Tibial nerve (tissue), 4 donors: ENCODE results near the gene COX14. TPM values are rescaled to one million over a fixed set of nuclear protein-coding genes. Genes with fewer than 3 reads are reported as not detected.

Experiments used
- DNase-seq, 2 donors: peaks; one replicate each; pipeline ENCODE4 v3.0.0-alpha.2; 2019; ENCODE audit warnings: low spot score in 2 of 2
- H3K27ac ChIP-seq, 4 donors: fragments of 200-600 bp; sonication (generic) in 3 of 4; one replicate each; pipeline ENCODE4 v1.5.1; 2017 to 2019; ENCODE audit warnings: mild to moderate bottlenecking in 1 of 4
- H3K27me3 ChIP-seq, 2 donors: fragments of 200-600 bp; sonication (generic) in 1 of 2; one replicate each; pipeline versions ENCODE4 v1.5.1 to v1.6.0; 2017 to 2019
- H3K36me3 ChIP-seq, 3 donors: fragments of 200-600 bp; sonication (generic); one replicate each; pipeline ENCODE4 v1.5.1; 2018 to 2019
- H3K4me1 ChIP-seq, 4 donors: fragments of 200-600 bp; sonication (generic) in 3 of 4; one replicate each; pipeline ENCODE4 v1.5.1; 2017 to 2019
- H3K4me3 ChIP-seq, 4 donors: fragments of 200-600 bp; sonication (generic) in 3 of 4; one replicate each; pipeline ENCODE4 v1.5.1; 2017 to 2019; ENCODE audit warnings: mild to moderate bottlenecking in 1 of 4, moderate library complexity in 1 of 4
- H3K9me3 ChIP-seq, 4 donors: fragments of 200-600 bp; sonication (generic) in 3 of 4; one replicate each; pipeline ENCODE4 v1.5.1; 2017 to 2019
- CTCF ChIP-seq, 5 experiments: fragments of 200-600 bp in 3 of 5; fragments of 450-650 bp in 2 of 5; sonication (generic) in 3 of 5; IDR thresholded peaks; one replicate each; pipeline ENCODE4 v1.5.1; 2016 to 2019; ENCODE audit warnings: antibody characterized with exemption in 5 of 5, mild to moderate bottlenecking in 3 of 5, moderate library complexity in 2 of 5
- EP300 ChIP-seq, 2 donors: sonication (generic); formaldehyde crosslinking; IDR thresholded peaks; one replicate each; pipeline ENCODE4 v1.6.1; 2017; ENCODE audit warnings: antibody characterized with exemption in 2 of 2, mild to moderate bottlenecking in 1 of 2
- POLR2A ChIP-seq, 2 donors: fragments of 450-650 bp; IDR thresholded peaks; one replicate each; pipeline ENCODE4 v1.6.1; 2017; ENCODE audit warnings: antibody characterized with exemption in 2 of 2, mild to moderate bottlenecking in 2 of 2, moderate library complexity in 2 of 2
- WGBS, 2 donors: methylation state at CpG; one replicate each; pipeline ENCODE4 v1.1.5; 2018; 5-methylcytosine and 5-hydroxymethylcytosine counted together
- total RNA-seq, 4 donors: library from RNA; depleted of rRNA; stranded (reverse); fragments of >200 nt; gene quantifications; one replicate each; pipeline ENCODE4 v1.1.0, GENCODE V29; 2016

Gene COX14
- total RNA-seq, 4 donors from 2014 or later, result 35.8 to 91.5 (median 55.2) TPM

DNA sequence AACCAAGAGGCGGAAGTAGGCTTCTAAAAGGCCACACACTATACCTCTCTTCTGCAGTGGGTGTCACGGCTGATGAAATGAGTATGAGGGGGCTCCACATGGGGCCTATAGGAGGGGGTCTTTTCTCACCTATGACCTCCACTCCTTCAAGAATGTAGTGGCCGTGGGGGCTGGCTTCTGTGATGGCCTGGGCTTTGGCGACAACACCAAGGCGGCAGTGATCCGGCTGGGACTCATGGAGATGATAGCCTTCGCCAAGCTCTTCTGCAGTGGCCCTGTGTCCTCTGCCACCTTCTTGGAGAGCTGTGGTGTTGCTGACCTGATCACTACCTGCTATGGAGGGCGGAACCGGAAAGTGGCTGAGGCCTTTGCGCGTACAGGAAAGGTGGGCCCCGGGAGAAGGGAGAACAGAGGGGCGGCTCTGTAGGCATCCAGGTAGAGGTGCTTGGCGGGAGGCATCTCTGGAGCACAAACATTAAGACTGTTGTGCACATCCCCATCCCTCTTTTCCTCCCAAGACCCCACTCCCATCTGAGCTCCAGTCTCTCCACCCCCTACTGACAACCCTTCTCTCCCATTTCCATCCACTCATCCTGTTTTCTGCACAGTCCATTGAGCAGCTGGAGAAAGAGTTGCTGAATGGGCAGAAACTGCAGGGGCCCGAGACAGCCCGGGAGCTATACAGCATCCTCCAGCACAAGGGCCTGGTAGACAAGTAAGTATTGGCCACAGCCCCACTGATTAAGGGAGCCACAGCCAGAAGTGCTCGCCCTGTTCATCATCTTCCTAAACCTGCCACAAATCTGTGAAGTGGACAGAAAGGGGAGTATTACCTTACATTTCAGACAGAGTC is 4.4 kb upstream of the COX14 start:
- Histone ChIP-seq H3K36me3 (no peaks in the 10 kb centered on the region), H3K4me1 (peaks cover 0 to 56% (median 35%) of the 10 kb centered on the region in 4 donors), H3K27me3 (no peaks in the 10 kb centered on the region), H3K4me3 (no peak overlapping the region), H3K27ac (no peak overlapping the region), H3K9me3 (no peaks in the 10 kb centered on the region)
- TF ChIP-seq EP300 (IDR thresholded peaks at IDR 0.05), result no peak
- 85 to 92% methylated on average over 17 of the region's 17 CpGs for WGBS, 2 donors
- DNase-seq, result no peak

DNA sequence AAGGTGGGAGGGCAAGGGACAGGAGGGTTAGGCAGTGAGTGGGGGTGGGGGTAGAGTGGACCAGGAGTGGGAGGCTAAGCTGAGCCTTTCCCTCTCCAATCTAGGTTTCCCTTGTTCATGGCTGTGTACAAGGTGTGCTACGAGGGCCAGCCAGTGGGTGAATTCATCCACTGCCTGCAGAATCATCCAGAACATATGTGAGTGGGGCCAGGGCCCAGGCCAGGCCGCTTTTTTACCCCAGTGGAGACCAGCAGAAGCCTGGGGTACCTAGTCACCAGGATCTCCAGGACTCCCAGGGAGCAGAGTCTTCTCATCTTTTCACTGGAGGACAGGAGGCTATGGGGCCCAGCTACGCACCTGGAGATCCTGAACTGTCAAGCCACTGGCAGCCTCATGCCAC is 2.7 kb upstream of the COX14 start:
- no peaks in the 10 kb centered on the region for H3K9me3 ChIP-seq
- H3K4me1 ChIP-seq, result peaks cover 0 to 56% (median 36%) of the 10 kb centered on the region in 4 donors
- no peak for TF ChIP-seq CTCF (IDR thresholded peaks at IDR 0.05)
- no peak for TF ChIP-seq POLR2A (IDR thresholded peaks at IDR 0.05)
- no peak for TF ChIP-seq EP300 (IDR thresholded peaks at IDR 0.05)
- peak overlapping the region; percentile 79 to 98 (median 87) for H3K27ac ChIP-seq
- WGBS, 2 donors, result 89 to 96% methylated on average over 3 of the region's 3 CpGs
- no peak overlapping the region for H3K4me3 ChIP-seq
- DNase-seq, result no peak
- no peaks in the 10 kb centered on the region for H3K36me3 ChIP-seq
- no peaks in the 10 kb centered on the region for H3K27me3 ChIP-seq

GRCh38 chr12:50110127-50110761 is 1.8 kb upstream of the COX14 start:
- 33 to 51% methylated on average over 8 of the region's 8 CpGs for WGBS, 2 donors
- DNase-seq, result no peak
- H3K36me3 ChIP-seq, result peaks cover 0 to 5% (median 0%) of the 10 kb centered on the region in 3 donors
- no peaks in the 10 kb centered on the region for H3K27me3 ChIP-seq
- no peaks in the 10 kb centered on the region for H3K9me3 ChIP-seq
- TF ChIP-seq EP300 (IDR thresholded peaks at IDR 0.05) (no peak), POLR2A (IDR thresholded peaks at IDR 0.05) (no peak), CTCF (IDR thresholded peaks at IDR 0.05) (no peak)
- H3K4me1 ChIP-seq, result peaks cover 0 to 49% (median 34%) of the 10 kb centered on the region in 4 donors
- H3K27ac ChIP-seq, result peak overlapping the region; percentile 79 to 98 (median 87)
- H3K4me3 ChIP-seq, result peak overlapping the region in 1 of 4 donors; percentile 2

DNA sequence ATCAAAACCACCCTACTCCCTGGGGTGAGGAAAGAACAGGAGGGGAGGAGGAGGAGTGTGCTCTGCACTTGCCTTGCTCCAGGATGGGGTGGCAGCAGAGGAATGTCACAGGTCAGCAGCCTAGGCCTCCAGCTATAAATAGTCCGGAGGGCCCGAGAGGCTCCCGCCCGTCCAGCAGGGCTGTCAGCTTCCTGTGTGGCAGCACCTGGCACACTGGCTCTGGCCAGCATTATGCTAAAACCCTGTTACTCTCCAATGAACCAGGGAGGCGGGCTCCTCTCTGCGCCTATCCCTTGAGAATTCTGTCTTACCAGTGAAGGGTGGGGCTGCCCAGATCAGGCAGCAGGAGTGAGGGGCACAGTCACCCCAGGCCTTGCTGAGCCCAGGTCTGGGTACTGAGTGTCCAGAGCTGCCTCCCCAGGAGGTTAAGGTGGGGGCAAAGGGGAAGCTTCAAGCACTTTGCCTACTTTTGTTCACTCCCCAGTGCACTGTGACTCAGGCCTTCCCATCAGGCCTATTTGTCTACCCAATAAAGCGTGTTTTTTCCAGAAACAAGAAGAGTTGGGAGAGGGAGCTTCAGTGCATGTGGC is 1.2 kb upstream of the COX14 start:
- WGBS, 2 donors, result 21 to 36% methylated on average over 7 of the region's 7 CpGs
- DNase-seq, result peak in 1 of 2 donors; percentile 36
- peak overlapping the region; percentile 79 to 98 (median 87) for H3K27ac ChIP-seq

More for the DNA sequence above, 1.2 kb upstream of the COX14 start:
- TF ChIP-seq CTCF (IDR thresholded peaks at IDR 0.05), result no peak
- no peak for TF ChIP-seq EP300 (IDR thresholded peaks at IDR 0.05)
- no peak for TF ChIP-seq POLR2A (IDR thresholded peaks at IDR 0.05)
- Histone ChIP-seq H3K4me3 (peak overlapping the region in 3 of 4 donors; percentile 30 to 97 (median 39)), H3K27me3 (no peaks in the 10 kb centered on the region), H3K4me1 (peaks cover 0 to 46% (median 34%) of the 10 kb centered on the region in 4 donors), H3K9me3 (no peaks in the 10 kb centered on the region), H3K36me3 (peaks cover 0 to 10% (median 3%) of the 10 kb centered on the region in 3 donors)
